Ishikawa (cell line): ENCODE data around the gene TPRX1.

Source experiments
- CEBPB ChIP-seq: IDR thresholded peaks from 2 replicates; pipeline ENCODE4 v1.6.1; 2012
- CREB1 ChIP-seq: IDR thresholded peaks from 2 replicates; pipeline ENCODE4 v1.6.1; 2012; ENCODE audit warnings: low read depth
- EGR1 ChIP-seq: IDR thresholded peaks from 2 replicates; pipeline ENCODE4 v1.6.1; 2012
- EP300 ChIP-seq: IDR thresholded peaks from 2 replicates; pipeline ENCODE4 v1.6.1; 2012; ENCODE audit warnings: borderline replicate concordance
- FOXM1 ChIP-seq: IDR thresholded peaks from 2 replicates; pipeline ENCODE4 v1.6.1; 2012; ENCODE audit warnings: low read depth, borderline replicate concordance
- MAX ChIP-seq: IDR thresholded peaks from 2 replicates; pipeline ENCODE4 v1.6.1; 2012
- NFIC ChIP-seq: IDR thresholded peaks from 2 replicates; pipeline ENCODE4 v1.6.1; 2012
- RAD21 ChIP-seq: IDR thresholded peaks from 2 replicates; pipeline ENCODE4 v1.6.1; 2012; ENCODE audit warnings: low read depth
- REST ChIP-seq: IDR thresholded peaks from 2 replicates; pipeline ENCODE4 v1.6.1; 2012; ENCODE audit warnings: low read depth, mild to moderate bottlenecking
- TAF1 ChIP-seq: IDR thresholded peaks from 2 replicates; pipeline ENCODE4 v1.6.1; 2012; ENCODE audit warnings: low read depth, mild to moderate bottlenecking
- TCF12 ChIP-seq: IDR thresholded peaks from 2 replicates; pipeline ENCODE4 v1.6.1; 2012; ENCODE audit warnings: low read depth
- TEAD4 ChIP-seq: IDR thresholded peaks from 2 replicates; pipeline ENCODE4 v1.6.1; 2012
- USF1 ChIP-seq: IDR thresholded peaks from 2 replicates; pipeline ENCODE4 v1.6.1; 2012
- YY1 ChIP-seq: IDR thresholded peaks from 2 replicates; pipeline ENCODE4 v1.6.1; 2012; ENCODE audit warnings: low read depth
- ZBTB7A ChIP-seq: IDR thresholded peaks from 2 replicates; pipeline ENCODE4 v1.6.1; 2012; ENCODE audit warnings: low read depth

The TPRX1 gene

GRCh38 chr19:47820410-47820809 lies 16.1 kb upstream of the TPRX1 start:
- TF ChIP-seq EGR1: no peak

DNA sequence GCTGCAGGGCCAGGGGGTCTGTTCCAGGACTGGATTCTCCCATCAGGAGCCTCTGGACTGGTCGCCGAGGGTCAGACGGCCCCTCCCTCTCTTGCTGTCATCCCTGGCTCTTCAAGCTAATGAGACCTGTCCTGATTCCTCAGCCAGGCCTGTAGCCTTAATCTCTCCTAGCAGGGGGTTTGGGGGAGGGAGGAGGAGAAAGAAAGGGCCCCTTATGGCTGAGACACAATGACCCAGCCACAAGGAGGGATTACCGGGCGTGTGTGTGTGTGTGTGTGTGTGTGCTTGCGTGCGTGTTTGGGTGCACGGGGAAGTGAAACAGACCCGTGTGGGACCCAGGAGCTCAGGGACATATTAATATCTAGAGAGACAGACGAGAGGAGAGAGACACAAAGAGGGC lies 15.5 kb upstream of the TPRX1 start:
- TF ChIP-seq CREB1 (no peak), EGR1 (no peak), USF1 (no peak), TCF12 (no peak), FOXM1 (no peak), EP300 (no peak)

DNA sequence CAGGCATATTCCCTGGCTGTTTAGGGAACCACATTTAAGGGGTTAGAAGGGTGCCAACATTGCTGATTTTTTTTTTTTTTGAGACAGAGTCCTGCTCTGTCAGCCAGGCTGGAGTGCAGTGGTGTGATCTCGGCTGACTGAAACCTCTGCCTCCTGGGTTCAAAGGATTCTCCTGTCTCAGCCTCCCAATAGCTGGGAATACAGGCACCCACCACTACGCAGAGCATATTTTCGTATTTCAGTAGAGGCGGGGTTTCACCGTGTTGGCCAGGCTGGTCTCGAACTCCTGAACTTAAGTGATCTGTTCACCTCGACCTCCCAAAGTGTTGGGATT lies 9.6 kb upstream of the TPRX1 start:
- TF ChIP-seq TCF12: no peak
- TF ChIP-seq TAF1: no peak
- TF ChIP-seq YY1: no peak
- TF ChIP-seq NFIC: no peak
- TF ChIP-seq REST: no peak
- TF ChIP-seq CEBPB: no peak
- no peak for TF ChIP-seq CREB1
- no peak for TF ChIP-seq EGR1

GRCh38 chr19:47813304-47813994 lies 9.1 kb upstream of the TPRX1 start:
- TF ChIP-seq REST: no peak
- TF ChIP-seq NFIC: no peak
- TF ChIP-seq ZBTB7A: no peak
- no peak for TF ChIP-seq EGR1
- TF ChIP-seq TEAD4: no peak
- TF ChIP-seq USF1: no peak
- no peak for TF ChIP-seq EP300
- peak; percentile 63; the same call in 1 of the 2 replicates for TF ChIP-seq RAD21

- TF ChIP-seq ZBTB7A (no peak), USF1 (no peak), FOXM1 (no peak), TEAD4 (no peak), REST (no peak), TAF1 (no peak), YY1 (no peak), TCF12 (no peak), EP300 (no peak), RAD21 (no peak), MAX (no peak), NFIC (no peak), EGR1 (no peak)
Measured at GRCh38 chr19:47806435-47806834, 2.1 kb upstream of the TPRX1 start.
